HepG2 (cell line): ENCODE data around the gene ZKSCAN1. TPM values are rescaled to one million over a fixed set of nuclear protein-coding genes. Genes with fewer than 3 reads are reported as not detected.

Source experiments
- AHR ChIP-seq: IDR thresholded peaks from 2 replicates; pipeline ENCODE4 v1.6.1; 2018; ENCODE audit warnings: missing genetic modification reagents, missing compliant biosample characterization
- CAMTA2 ChIP-seq: sonication (generic); formaldehyde crosslinking; IDR thresholded peaks from 2 replicates; pipeline ENCODE4 v1.4.0; 2020; ENCODE audit warnings: mild to moderate bottlenecking, missing genetic modification reagents, borderline replicate concordance
- CBX5 ChIP-seq: sonication (generic); formaldehyde crosslinking; IDR thresholded peaks from 2 replicates; pipeline ENCODE4 v1.4.0; 2020; ENCODE audit warnings: missing genetic modification reagents, borderline replicate concordance
- JUN ChIP-seq: sonication (generic); formaldehyde crosslinking; IDR thresholded peaks from 2 replicates; pipeline ENCODE4 v1.4.0; 2020; ENCODE audit warnings: mild to moderate bottlenecking, missing genetic modification reagents
- RFXANK ChIP-seq: IDR thresholded peaks from 2 replicates; pipeline ENCODE4 v1.6.1; 2016
- RFXAP ChIP-seq: sonication (generic); formaldehyde crosslinking; IDR thresholded peaks from 2 replicates; pipeline ENCODE4 v1.4.0; 2020; ENCODE audit warnings: missing genetic modification reagents, borderline replicate concordance
- SPEN ChIP-seq: sonication (generic); formaldehyde crosslinking; IDR thresholded peaks from 2 replicates; pipeline ENCODE4 v1.5.1; 2020; ENCODE audit warnings: low read depth, mild to moderate bottlenecking, missing genetic modification reagents
- ZBTB40 ChIP-seq, 2 experiments: fragments of 450-650 bp in 1 of 2; sonication (generic) in 1 of 2; formaldehyde crosslinking in 1 of 2; IDR thresholded peaks; 2 replicates each; pipeline versions ENCODE4 v1.6.1 to v1.8.0; 2016 to 2022; ENCODE audit warnings: antibody characterized with exemption in 1 of 2, mild to moderate bottlenecking in 1 of 2, missing genetic modification reagents in 1 of 2
- ZNF407 ChIP-seq: sonication (generic); formaldehyde crosslinking; IDR thresholded peaks from one replicate; pipeline ENCODE4 v1.5.1; 2020; ENCODE audit warnings: mild to moderate bottlenecking, missing genetic modification reagents; ENCODE audit errors: not compliant biosample characterization
- ZNF530 ChIP-seq: sonication (generic); formaldehyde crosslinking; IDR thresholded peaks from 2 replicates; pipeline ENCODE4 v1.5.0; 2020; ENCODE audit warnings: low read depth, mild to moderate bottlenecking, missing genetic modification reagents
- ZNF839 ChIP-seq: sonication (generic); formaldehyde crosslinking; IDR thresholded peaks from 2 replicates; pipeline ENCODE4 v1.4.0; 2020; ENCODE audit warnings: missing genetic modification reagents, mild to moderate bottlenecking, borderline replicate concordance
- polyA plus RNA-seq, 8 experiments: library from polyadenylated mRNA; depleted of rRNA in 3 of 8; stranded (reverse) in 7 of 8; unstranded in 1 of 8; fragments of >200 nt; fragmentation: Illumina TruSeq in 4 of 8; extraction: Trizol in 4 of 8; gene quantifications; 2 replicates each; pipeline versions ENCODE4 v1.2.1 to v1.2.3, GENCODE V29; 2011 to 2016; ENCODE audit warnings: low read depth in 4 of 8, missing spikeins in 1 of 8, mixed read lengths in 1 of 8; ENCODE audit not compliant: insufficient read depth in 1 of 8
- total RNA-seq, 5 experiments: library from RNA; depleted of rRNA; stranded (reverse); fragments of >200 nt; fragmentation: Illumina TruSeq; extraction: Trizol; gene quantifications; 2 replicates each; pipeline ENCODE4 v1.2.3, GENCODE V29; 2016; ENCODE audit warnings: low read depth in 1 of 5

The ZKSCAN1 gene
- total and polyA plus RNA-seq, 2 of the 13 experiments (the other 11 are each of a cell fraction or from before 2014, with no cell fraction given) = 46.4 to 60.6 TPM

- TF ChIP-seq ZNF407 (CRISPR knock-in tag) (peak; percentile 98), AHR (CRISPR knock-in tag) (peak; percentile 91), JUN (CRISPR knock-in tag) (peak; percentile 87), CBX5 (CRISPR knock-in tag) (no peak), RFXANK (CRISPR knock-in tag) (0 out of 2 replicates have a peak, but pooled peaks have one; percentile 36), RFXAP (CRISPR knock-in tag) (no peak; the same call in 1 of the 2 replicates), ZNF839 (CRISPR knock-in tag) (no peak), CAMTA2 (CRISPR knock-in tag) (no peak), ZNF530 (CRISPR knock-in tag) (no peak; the same call in 1 of the 2 replicates), ZBTB40 (IDR thresholded peaks at IDR 0.05) (no peak), ZBTB40 (CRISPR knock-in tag; IDR thresholded peaks at IDR 0.05) (peak; percentile 77; the same call in 1 of the 2 replicates), SPEN (peak; percentile 97)
Observed at GRCh38 chr7:100088621-100089457, 73.4 kb downstream of the ZKSCAN1 start, which contains the start of gene COPS6 (continued).
